Gastrocnemius medialis (tissue), 4 donors: ENCODE data around the gene MMP24.
"Not testable (repeated sequence)": the region's sequence is repeated elsewhere in the genome, so short reads cannot be mapped to it uniquely, and the experiment has no call there.

Source experiments
- CTCF ChIP-seq, 5 experiments: fragments of 450-650 bp in 3 of 5; fragments of 200-600 bp in 2 of 5; sonication (generic) in 2 of 5; IDR thresholded peaks in 4 of 5; conservative IDR thresholded peaks in 1 of 5; 1 replicate in 4 of 5; 2 replicates in 1 of 5; pipeline ENCODE4 v1.5.1; 2016 to 2019; ENCODE audit warnings: antibody characterized with exemption in 5 of 5, mild to moderate bottlenecking in 3 of 5, moderate library complexity in 3 of 5
- POLR2A ChIP-seq, 2 donors: fragments of 450-650 bp; IDR thresholded peaks; one replicate each; pipeline ENCODE4 v1.6.1; 2017; ENCODE audit warnings: antibody characterized with exemption in 2 of 2, mild to moderate bottlenecking in 2 of 2, moderate library complexity in 2 of 2

DNA sequence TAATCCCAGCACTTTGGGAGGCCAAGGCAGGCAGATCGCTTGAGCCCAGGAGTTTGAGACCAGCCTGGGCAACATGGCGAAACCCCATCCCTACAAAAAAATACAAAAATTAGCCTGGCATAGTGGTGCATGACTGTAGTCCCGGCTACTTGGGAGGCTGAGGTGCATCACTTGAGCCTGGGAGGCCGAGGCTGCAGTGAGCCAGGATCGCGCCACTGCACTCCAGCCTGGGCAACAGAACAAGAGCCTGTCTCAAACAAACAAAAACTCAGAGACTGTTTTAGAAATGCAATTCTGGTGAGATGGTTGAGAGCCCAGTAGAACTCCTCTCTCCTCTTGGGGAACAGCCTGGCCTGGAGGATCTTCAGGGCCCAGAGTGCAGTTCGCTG lies 89.1 kb downstream of the MMP24 start:
- TF ChIP-seq CTCF (IDR thresholded peaks at IDR 0.05 in 4 of 5, conservative IDR thresholded peaks at IDR 0.05 in 1 of 5); POLR2A (IDR thresholded peaks at IDR 0.05): not testable (repeated sequence)
